Measurements from ENCODE around the gene ABCA4.

ABCA4 gene

GRCh38 chr1:94048413-94049164 is 72.4 kb downstream of the ABCA4 start:
- no peak for DNase-seq

- no peak for DNase-seq
These were observed 73.0 kb downstream of the ABCA4 start for GRCh38 chr1:94047949-94048348.

- DNase-seq = peak; percentile 70
These were observed 75.4 kb downstream of the ABCA4 start for GRCh38 chr1:94045465-94046056.

DNA sequence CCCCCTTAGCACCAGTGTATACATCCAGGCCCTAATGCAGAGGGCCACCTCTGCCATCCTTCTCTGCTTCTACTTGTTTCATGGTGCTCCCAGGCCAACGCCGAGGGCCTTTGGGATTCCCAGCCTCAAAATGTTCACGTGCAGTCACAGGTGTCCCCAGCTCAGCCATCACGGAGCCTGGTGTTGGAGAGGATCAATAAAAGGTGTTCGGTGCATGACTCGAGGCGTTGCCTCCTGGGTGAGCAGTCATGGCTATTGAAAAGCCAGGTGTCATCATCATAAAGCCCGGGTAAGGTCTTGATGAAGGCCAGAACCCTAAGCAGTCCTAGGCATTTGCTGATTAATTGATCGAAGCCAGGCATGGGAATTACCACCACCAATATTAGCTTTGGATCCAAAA is 76.1 kb downstream of the ABCA4 start:
- DNase-seq = no peak

DNA sequence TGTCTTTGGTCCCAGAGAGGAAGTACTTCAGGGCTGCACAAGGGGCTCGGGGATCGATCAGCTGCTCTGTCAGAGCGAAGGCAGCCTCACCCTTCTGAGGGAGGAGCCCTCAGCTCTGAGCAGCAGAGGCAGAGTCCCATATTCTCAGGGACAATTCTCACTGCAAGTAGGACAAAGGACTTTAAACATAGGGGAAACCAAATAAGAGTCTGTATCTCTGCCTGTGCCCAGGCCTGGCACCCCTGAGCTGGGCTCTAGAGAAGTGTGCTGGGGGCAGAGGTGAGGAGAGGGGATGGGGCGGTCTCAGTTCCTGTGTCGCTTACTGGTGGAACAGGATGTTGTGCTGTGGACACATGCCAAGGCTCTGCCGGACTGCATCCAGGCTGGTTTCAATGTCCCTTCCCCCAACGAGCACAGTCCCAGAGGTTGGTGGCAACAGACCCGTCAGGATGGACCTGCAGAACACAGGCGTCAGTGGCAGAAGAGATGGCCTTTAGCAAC is 76.6 kb downstream of the ABCA4 start:
- DNase-seq = no peak

DNA sequence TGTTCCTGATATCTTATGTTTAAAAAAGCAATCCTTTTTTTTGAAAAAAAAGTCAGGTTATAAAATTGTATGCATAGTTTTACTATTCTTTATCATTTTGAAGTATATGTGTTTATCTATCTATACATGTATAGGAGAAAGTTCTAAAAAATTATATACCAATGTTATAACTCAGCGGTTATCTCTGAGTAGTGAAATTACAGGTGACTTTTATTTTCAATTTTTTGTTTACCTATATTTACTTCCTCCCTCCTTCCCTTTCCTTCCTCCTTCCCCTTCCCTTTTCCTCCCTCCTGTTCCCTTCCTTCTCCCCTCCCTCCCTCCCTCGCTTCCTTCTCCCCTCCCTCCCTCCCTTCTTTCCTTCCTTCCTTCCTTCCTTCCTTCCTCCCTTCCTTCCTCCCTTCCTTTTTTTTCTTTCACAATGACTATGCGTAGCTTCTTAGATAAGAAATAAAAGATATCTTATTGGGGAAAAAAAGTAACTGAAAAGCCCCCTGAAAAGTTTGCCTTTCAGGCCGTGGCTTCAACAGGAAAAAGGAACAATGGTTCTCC is 77.1 kb downstream of the ABCA4 start:
- no peak for DNase-seq

DNA sequence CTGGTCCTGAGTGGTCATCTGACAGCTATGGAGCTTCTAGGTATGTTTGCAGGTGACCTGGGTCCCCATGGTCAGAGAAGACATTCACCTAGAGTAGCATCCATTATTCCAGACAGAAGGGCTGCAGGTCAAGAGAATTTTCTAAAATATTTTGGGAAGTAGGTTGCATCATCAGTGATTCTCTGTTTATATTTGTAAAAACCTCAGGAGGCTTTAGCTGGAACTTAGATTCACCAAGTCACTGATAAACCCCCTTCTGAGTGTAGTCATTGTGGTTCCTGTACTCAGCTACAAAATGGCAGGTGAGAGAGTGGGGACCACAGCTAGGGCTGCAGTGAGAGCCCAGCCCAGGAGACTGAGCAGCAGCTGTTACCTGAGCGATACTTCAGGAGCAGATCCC is 78.6 kb downstream of the ABCA4 start:
- DNase-seq = no peak

DNA sequence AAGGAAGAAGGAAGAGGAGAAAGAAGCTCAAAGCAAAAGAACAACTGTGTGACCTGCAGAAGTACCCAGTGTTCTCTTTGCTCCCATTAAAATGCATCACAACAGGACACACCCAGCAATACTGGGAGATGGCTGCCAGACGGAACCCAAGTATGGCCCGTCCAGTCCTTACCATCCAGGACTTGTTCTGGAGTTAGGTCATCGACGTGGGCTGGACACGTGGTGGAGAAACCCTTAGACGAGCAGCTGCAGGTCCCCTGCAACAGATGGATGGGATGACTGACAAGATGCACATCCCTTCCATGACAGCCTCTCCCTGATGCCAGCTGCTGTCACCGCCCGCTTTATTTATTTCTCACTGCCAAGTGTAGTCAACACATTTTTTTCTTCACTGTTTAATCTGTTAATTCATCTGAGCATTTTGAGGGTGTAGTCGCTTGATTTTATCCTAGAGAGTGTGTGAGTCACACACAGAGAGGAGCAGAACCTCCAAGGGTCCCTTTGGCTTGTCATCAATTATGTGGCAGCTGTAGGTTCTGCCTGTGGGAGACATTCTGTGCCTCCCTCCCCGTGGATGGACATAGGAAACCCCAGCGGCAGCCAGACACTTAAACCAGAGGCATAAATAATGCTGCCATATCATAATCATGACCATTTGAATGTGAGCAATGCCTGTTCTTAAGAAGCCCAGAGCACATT is 80.9 kb downstream of the ABCA4 start:
- DNase-seq = no peak

DNA sequence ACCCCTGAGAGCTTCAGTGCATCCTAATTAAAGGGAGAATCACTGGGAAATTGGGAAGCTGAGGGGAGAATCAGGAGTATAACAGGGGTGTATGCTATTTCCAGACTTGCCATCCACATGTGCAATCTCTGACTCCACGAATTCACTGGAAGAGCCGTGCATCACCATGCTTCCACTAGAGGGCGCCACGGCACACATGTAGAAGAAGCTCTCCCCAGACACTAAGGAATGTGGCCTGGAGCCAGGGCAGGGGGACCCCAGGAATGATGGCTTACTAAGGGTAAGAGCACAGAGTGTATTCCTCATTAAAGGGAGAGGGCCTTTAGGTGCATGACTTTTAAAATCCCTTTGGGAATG is 81.5 kb downstream of the ABCA4 start:
- peak; percentile 75 for DNase-seq

DNA sequence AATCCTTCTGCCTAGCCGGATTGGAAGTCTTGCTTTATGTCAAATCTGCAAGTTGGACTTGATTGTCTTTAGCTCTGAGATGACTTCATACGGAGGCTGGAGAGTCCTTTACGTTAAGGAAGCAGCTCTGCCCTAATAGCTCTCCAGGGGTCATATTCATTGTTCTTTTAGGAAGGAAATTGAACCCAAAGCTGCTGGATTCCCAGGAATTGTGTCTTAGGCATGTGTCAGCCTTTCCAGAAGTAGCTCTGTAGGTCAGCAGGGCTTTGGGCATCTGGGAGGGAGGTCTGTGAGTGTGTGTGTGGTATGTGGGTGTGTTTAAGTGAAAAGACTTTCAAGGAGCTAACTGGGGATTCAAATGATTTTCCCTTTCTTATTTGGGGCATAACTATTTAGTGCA is 82.4 kb downstream of the ABCA4 start:
- no peak for DNase-seq

- DNase-seq = no peak
These were observed 83.3 kb downstream of the ABCA4 start for GRCh38 chr1:94037392-94038229.

DNA sequence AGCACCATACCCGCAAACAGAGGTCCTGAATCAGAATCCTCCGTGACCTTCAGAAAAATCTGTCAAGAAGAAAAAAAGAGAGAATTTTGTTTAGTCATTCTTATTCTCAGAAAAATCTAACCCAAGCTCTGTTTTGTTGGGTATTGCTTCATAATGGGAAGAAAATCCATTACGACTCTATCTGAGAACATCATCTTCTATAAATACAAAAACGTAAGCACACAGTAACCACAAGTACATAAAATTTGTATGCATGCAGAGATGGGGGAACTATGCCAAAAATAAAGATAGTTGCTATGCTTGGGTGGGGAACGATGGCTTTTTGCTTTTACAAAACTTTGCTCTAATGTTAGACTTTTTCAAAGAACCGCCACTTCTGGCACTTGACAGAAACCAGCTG is 84.2 kb downstream of the ABCA4 start:
- no peak for DNase-seq

GRCh38 chr1:94033849-94034248 is 87.1 kb downstream of the ABCA4 start:
- no peak for DNase-seq

DNA sequence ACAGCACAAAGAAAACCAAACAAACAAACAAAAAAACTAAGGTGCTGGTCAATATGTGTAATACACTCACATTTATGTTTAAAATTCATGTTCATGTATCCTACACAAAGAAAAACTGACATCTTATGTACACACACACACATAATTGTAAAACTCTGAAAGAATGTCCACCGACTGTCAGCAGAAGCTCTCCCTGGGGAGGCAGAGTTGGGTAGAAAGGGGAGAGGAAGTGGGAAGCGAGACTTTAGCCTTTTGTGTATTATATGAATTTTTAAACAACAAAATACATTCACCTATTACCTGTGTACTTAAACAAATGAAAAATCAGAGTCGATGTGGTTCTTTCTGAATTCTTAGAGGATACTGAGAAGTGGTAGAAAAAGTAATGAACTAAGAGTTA is 88.3 kb downstream of the ABCA4 start:
- no peak for DNase-seq

DNA sequence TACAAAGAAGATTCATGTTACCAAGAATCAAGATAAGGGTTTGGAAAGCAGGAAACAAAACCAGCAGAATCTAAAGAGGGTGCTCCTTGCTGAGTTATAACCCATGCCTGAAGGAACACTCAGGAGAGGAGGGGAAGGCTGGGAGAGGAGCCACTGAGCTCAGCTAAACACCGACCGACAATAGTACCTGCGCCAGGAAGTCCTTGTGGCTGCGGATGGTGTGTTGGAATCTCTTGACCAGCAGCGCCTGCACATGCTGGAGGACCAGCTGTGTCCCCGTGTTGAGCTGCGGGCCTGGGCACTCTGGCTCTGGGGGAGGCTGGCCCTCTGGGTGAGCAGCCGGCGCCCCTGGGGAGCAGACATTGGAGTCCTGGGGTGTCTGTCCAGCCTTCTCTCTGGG is 89.4 kb downstream of the ABCA4 start:
- no peak for DNase-seq

GRCh38 chr1:94031154-94031553 is 89.8 kb downstream of the ABCA4 start:
- no peak for DNase-seq

GRCh38 chr1:94029130-94029993 is 91.6 kb downstream of the ABCA4 start:
- no peak for DNase-seq

DNA sequence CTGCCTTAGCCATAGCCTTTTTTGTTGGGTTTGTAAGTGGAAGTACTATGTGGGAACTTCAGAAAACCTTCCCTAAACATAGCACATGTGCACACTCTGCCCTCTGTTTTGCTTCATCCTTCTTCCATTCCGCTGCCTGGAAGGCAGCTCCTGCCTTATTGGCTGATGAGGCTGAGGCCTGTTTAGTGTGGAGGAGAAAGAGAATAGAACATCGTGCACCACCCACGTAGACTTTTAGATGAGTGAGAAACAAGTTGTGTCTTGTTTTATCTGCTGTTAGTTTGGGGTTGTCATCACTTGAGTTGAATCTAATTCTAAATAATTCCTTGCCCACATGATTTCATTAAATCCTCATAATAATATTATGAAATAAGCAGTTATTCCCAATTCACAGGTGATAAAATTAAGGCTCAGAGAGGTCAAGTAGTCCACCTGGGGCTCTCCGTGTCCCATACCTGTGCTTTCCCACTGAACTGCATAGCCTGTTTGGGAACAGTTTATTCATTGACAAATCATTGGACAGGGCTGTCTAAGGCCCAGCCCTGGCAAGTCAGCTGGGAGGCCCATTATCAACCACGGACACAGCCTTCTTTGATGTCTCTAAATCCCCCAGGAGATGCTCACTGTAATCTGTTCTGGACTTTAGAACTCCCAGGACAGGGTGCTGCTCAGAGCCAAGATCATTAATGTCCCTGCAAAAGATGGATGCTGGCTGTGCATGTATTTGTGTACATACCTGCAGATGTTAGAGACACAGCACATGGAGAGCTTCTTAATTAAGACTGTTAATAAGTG is 93.0 kb downstream of the ABCA4 start:
- DNase-seq = no peak

DNA sequence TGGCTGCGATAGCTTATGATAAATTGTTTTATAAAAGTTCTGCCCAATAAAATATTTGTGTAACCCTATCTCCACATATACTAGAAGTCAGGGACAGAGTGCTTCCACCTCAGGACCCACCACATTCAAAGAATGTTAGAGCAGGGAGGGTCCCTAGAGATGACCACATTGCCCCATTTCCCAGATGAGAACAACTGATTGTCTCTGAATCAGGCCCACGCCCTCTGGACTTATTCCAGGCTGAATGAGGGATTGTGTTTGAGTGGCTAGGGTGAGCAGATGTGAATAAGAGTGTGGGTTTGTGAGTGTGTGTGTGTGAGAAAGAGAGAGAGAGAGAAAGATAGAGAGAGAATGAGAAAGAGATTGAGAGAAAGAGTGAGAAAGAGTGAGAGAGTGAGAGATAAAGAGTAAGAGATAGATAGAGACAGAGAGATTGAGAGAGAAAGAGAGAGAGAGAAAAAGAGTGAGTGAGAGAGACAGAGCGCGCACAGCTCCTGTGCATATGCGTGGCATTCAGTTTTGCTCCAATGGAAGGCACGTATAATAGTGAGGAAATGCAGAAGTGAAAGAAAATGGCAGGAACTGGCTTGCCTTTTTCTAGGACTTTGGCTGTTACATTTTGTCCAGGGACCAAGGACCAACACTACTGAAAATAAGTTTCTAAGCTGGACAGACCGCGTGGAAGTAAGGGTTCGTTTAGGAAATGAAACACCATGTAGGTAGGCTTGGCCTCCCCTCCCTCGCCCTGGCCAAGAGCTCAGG is 94.1 kb downstream of the ABCA4 start:
- no peak for DNase-seq
